DOHH2 (cell line): ENCODE data around the gene KRTAP10-3.

ENCODE experiments used
- EZH2phosphoT487 ChIP-seq: fragments of 200-600 bp; sonication (generic); IDR thresholded peaks from 2 replicates; pipeline ENCODE4 v1.6.1; 2017; ENCODE audit warnings: borderline replicate concordance, mild to moderate bottlenecking, antibody characterized with exemption, low read length, moderate library complexity, mixed read lengths
- TF ChIP-seq, protein P1 (sequence below): fragments of 200-600 bp; sonication (generic); IDR thresholded peaks from one replicate; pipeline ENCODE4 v1.5.1; 2014; ENCODE audit warnings: antibody characterized with exemption, mild to moderate bottlenecking, low read depth, low read length; ENCODE audit not compliant: poor library complexity, severe bottlenecking

DNA sequence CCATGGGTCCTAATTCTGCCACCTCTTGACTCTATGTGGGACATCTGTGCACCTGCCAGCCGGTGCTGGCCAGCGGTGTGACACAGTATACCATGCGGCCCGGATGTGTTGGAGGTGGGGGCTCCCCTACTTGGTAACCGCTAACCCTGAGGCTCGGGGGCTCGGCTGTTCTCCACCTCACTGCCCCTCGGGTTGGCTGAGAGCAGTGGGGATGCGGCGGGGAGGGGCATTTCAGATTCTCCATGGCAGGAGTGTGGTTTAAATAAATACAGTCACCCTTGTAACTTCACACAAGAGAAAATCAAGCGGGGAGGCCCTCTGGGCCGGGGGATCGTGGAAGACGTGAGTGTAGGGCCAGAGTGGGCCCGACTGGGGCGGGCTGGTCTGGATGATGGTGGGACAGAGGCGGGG lies 29.6 kb downstream of the KRTAP10-3 start:
- TF ChIP-seq EZH2phosphoT487: no peak
- TF ChIP-seq, protein P1, sequence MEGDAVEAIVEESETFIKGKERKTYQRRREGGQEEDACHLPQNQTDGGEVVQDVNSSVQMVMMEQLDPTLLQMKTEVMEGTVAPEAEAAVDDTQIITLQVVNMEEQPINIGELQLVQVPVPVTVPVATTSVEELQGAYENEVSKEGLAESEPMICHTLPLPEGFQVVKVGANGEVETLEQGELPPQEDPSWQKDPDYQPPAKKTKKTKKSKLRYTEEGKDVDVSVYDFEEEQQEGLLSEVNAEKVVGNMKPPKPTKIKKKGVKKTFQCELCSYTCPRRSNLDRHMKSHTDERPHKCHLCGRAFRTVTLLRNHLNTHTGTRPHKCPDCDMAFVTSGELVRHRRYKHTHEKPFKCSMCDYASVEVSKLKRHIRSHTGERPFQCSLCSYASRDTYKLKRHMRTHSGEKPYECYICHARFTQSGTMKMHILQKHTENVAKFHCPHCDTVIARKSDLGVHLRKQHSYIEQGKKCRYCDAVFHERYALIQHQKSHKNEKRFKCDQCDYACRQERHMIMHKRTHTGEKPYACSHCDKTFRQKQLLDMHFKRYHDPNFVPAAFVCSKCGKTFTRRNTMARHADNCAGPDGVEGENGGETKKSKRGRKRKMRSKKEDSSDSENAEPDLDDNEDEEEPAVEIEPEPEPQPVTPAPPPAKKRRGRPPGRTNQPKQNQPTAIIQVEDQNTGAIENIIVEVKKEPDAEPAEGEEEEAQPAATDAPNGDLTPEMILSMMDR: no peak
